Stimulated activated CD4-positive, alpha-beta T cell treated with anti-CD3 and anti-CD28 coated beads, Interleukin-12 subunit alpha, Interleukin-12 subunit beta, amount 100 ng/mL, for 48 hours (primary cell): ENCODE measurements around the gene DYNLT1.
"Not testable (repeated sequence)": the region's sequence is repeated elsewhere in the genome, so short reads cannot be mapped to it uniquely, and the experiment has no call there.

Experiments
- DNase-seq, 3 donors: peaks; one replicate each; pipeline ENCODE4 v3.0.0-alpha.2; 2020; ENCODE audit warnings: low read depth in 2 of 3, low spot score in 1 of 3

Gene DYNLT1

DNA sequence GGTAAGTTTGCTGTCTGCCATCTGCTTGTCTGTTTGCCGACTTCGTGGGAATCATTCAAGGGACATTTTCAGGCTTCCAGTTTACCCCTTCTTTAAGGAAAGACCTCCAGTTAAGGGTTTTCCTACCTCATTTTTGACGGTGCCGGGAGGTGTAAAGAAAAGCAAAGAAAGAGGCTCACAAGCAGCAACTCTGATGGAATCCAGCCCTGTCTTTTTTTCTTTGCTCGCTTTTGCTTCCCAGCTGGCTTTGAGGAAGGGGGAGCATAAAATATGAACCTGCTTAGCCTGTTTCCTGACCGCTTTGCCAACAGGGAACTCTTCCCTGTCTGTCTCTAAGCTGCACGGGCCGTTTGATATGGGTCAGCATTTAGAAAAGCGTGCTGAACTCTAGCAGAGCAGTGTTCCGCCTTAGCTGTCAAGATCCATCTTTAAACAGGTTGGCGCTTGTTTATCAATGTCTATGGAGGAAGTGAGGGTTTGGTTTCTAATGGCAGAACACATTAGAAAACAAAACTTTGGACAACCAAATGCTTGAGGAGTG lies 19.2 kb upstream of the DYNLT1 start:
- no peak for DNase-seq

DNA sequence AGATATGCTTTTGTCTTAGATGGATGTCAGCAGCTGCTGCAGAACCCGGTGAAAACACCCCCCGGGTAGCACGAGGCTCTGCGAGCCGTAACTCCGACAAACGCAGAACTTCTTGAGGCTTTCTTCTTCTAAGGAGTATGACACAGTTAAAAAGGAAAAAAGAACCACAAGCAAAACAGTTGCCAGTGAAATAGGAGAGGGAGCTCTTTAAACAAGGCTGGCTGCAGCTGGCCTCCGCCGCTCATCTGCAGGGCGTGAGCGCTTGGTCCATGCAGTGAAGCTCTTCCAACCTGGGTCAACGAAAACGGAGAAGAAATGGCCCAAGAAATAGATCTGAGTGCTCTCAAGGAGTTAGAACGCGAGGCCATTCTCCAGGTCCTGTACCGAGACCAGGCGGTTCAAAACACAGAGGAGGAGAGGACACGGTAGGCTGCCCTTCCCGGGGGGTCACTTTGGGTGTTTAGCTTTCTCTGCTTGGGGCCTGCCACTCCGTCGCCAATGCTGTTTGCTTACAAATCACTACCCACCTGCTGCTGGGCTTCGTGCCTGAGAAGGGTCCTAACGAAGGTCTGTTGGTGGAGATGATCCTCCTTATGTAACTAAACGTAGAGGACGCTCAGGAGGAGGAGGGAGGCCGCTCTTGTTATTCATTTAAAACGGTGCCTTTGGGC lies 18.5 kb upstream of the DYNLT1 start:
- no peak for DNase-seq

DNA sequence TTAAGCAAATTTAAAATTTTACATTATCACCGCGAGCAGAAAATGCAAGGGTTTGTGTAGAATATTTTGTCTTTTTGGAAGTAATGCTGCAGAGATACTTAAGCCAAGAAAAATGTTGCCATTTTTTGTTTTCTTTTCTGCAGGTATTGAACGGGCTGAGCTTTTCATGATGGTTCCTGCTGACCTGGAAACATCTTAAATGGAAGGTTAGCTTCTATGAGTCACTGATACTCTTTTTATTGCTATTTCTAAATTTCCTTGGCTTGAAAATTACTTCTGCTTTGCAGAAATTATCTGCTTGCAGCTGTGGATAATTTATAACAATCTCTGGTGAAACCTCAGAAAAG lies 18.0 kb upstream of the DYNLT1 start:
- DNase-seq, result no peak

DNA sequence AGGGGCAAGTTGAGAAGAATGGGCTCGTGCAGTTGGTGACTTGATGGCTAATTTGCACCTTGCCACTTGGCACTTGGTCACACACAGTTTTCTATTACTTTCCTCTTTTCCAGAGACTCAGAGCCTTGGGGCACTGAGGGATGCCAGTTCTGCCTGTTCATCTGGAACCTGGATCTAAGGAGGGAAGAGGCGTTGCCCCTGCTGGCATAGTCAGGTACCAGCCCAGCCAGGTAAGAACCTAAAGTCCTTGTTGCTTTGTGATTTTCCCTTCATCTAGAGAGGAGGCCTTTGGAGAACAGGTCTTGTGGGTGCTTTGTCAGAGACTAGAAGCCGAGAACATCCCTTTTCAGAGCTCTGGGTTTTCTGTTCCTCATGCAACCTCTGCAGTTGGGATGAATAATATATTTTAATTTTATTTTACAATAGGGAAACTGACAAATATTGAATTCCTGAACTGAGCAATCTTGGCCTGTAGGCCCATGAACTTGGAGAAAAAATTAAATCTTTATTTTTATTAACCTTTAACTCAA lies 16.7 kb upstream of the DYNLT1 start:
- DNase-seq, result no peak

DNA sequence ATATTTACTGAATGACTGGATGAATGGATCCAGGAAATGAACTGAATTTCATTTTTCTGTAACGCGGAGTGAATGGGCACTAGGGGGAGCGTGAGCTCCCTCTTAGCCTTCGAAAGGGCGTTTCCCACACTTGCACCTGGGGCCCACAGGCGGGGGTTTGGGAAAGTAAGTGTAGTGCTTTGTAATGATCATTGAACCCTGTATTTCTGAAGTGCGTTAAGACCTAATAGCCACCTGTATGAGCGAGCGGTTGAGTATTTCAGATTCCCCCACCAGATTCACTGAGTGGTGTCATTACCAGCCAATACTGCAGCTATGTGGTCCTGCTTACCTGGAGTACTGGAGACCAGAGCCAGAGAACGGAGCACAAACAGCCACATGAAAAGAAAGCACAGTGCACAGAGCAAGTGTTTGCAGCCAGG lies 15.8 kb upstream of the DYNLT1 start:
- no peak for DNase-seq

DNA sequence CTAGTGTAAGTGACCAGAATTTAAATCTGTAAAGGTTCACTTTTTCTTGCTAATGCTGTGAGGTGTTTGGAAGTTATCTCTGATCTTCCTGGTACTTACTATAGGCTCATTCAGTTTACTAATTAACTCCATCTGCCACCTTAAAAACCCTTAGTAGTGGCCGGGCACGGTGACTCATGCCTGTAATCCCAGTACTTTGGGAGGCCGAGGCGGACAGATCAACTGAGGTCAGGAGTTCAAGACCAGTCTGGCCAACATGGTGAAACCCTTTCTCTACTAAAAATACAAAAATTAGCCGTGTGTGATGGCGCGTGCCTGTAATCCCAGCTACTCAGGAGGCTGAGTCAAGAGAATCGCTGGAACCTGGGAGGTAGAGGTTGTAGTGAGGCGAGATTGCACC lies 12.4 kb upstream of the DYNLT1 start:
- not testable (repeated sequence) for DNase-seq

DNA sequence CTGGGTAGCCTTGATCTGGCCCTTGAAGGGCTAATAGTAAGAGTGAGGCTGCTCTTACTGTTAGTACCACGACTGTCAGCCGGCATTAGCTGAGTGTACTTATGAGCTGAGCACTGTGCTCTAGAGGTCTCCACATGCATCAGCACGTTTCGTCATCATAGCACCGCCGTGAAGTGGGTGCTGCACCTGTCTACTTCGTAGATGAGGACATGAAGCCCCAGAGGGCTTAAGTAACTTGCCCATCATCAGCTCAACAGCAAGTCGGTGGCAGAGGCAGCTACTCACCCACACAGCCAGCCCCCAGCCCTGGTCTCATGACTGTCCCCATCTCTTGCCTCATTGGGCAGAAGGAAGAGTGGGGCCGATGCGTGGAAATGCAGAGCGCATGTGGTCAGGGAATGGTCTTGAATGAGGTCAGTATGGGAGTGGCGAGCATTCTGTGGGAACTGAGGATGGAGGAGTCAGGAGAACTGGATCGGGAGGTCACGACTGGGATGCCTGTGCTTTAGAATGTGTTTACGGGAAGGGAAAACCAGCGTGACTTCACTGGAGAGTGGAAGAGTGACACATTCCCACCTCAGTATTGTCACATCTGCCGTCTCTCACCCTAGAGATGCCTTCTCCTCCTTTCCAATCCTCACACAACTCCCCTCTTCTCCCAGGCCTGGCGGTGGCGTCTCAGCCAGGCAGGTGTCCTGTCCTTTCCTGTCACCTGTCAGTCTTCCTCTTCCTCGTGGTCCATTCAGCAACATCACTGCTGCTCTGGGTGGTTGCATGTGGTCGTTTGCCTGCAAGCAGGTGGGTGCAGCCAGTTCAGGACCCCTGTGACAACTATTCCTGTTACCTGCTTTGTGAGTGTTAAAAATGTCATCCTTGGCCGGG lies 11.3 kb upstream of the DYNLT1 start:
- no peak for DNase-seq

DNA sequence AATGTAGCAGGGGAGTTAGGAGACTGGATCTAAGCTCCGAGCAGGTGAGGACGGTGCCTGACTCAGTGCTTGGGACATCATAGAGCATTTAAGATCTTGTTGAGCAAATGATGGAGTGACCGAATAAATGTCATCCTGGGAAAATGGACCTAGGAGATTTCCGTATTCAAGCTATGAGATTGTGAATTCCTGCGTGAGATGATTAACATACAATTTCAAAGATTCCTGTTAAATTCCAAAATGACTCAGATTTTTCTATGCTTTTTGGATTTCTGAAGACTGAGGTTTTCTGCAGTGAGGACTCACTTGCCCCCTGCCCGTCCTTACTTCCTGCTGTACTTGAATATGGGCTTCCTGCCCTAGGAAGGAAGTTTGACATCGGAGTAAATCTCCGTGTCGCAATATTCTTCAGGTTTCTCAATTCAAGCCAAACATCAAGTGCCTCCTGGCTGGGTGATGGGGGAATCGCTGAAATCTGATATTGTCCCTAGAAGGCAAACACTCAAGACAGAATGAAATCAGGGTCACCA lies 10.5 kb upstream of the DYNLT1 start:
- DNase-seq, result no peak

DNA sequence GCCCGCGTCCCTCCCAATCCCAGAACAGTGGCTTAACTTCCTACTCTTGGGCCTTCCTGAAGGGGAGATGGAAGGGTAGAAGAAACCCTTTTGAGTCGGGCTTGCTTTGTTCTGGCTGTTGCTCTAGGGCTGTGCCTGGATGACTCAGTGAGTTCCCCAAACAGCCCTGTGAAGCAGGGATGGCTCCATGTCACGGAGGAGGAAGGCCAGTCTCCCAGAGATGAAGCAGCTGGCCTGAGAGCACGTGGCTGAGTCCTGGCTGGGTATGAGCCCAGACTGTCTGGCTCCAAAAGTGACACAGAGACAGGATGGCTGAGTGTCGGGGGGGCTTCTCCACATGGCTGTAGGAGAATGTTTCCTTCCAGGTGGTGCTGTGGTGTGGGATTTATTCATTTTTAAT lies 10.0 kb upstream of the DYNLT1 start:
- DNase-seq, result no peak

DNA sequence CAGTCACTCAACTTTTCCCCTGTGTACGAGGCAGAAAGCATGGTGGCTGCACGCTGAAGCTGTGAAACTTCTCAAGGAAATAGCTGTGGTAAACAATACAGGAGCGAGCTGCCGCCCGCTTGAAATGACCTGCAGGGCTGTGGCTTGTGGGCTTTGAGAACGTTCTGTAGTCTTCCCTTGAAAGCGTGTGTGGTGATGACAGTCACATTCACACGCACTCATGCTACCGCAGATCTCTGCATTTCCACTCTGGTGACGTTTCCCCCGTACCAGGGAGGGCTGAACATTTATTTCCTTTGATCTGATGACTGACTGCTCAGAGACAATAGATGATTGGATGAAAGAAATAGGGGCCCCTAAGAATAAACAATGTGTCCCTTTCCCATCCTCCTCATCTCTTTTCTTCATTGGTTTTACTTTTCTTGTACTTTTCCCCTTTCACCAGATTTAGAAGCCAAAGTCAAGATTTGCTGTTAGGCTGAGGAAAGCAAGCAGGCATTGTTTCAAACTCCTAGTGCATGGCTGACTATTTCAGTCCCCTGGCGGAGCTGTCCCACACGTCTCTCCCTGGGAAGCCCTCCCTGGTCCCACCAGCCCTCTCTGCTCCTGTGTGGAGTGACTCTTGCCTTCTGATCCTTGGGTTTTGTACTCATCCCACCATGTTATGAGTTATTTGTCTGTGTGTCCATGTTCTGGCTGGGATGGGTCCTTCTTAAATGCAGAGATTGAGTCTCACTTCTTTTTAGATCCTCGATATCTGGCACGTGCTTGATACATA lies 9.2 kb upstream of the DYNLT1 start:
- DNase-seq, result peak; percentile 82 to 88 (median 85)

DNA sequence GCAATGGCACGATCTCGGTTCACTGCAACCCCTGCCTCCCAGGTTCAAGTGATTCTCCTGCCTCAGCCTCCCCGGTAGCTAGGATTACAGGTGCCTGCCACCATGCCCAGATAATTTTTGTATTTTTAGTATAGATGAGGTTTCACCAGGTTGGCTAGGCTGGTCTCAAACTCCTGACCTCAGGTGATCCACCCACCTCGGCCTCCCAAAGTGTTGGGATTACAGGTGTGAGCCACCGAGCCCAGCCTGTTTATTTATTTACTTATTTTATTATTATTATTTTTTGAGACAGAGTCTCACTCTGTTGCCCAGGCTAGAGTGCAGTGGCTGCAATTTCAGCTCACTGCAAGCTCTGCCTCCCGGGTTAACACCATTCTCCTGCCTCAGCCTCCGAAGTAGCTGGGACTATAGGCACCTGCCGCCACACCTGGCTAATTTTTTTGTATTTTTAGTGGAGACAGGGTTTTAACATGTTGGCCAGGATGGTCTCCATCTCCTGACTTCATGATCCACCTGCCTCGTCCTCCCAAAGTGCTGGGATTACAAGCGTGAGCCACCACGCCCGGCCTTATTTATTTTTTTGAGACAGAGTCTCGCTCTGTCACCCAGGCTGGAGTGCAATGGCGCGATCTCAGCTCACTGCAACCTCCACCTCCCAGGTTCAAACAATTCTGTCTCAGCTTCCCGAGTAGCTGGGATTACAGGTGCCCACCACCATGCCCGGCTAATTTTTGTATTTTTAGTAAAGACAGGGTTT lies 7.6 kb upstream of the DYNLT1 start:
- not testable (repeated sequence) for DNase-seq

DNA sequence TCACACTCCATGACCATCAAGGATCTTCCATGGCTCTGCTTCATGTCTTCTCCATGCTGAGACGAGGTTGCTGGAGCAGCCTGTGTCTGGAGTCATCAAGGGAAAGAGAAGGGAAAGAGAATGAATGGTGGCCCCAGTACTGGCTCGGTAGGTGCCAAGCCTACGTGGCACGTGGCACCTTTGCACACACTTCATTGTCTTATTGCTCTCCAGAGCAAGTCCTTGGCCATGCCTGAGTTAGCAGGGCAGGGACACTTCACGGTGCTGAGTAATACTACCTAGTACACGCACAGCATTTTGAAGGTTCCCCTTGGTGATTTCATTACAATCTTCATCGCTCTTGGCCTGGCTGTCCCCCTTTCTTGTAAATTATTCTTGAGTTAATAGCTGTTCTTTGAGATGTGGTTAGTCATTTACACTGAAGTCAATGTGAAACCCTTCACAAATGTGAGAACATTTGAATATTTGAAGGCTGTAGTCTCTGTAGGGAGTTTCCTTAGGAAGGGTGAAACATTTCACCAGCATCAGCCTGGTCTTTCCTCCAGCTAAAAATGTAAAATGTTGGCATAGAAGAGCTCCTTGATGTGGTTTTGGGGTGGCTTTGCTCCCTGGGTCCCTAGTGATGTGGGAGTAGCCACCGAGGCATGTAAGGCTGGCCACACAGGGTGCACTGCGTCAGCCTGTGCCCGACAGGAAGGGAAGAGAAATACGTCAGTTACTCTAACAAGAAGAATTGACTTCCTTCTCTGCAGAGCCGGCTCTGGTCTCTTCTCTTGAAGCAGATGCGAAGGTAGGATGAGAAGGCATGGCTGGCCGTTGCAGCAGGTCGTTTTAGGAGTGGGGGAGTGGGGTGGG lies 5.0 kb upstream of the DYNLT1 start, which contains the start of gene SYTL3:
Gene SYTL3 (plus strand): TSS at position 766 of the 855 bp plus-strand sequence. CDS start 13,215 bp downstream, outside the sequence.
- peak; percentile 74 to 89 (median 82) for DNase-seq

DNA sequence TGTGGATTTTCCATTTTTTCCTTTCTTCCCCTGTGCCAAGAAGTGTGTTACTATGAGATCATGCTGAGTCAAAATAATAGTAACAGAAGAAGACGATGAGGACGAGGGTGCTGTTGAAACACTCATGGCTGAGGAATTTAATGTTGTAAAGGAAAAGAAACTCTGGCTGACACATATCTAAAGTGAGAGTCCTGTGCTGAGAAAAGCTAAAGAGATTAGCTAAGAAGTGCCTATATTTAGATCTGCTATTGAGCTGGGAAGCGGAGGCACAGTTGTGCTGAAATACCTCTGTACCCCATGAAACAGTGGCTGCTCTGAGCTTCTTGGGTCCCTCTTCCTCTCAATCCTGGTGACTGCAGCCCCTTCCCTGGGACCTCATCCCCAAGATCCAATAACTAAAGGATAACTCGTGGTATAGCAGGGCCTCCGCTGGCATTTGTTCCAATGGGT lies 4.2 kb upstream of the DYNLT1 start:
- no peak for DNase-seq

DNA sequence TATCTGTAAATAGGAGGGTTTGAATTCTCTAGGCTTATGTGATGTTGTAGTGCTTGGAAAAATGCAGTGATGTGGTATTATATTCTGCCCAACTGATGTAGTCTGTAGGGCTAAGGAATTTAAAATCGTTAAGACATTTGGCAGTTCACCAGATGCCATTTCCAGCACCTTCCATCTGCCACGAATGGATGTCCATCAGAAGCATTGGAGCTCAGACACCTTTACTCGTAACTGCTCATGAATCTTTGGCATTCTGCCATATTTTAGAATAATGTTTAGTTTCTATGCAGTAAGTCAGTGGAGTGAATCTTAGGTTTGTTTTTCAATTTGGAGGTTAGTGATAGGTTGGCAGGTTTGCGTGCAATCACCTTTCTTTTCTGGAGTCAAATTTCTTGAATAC lies 3.0 kb upstream of the DYNLT1 start:
- DNase-seq, result no peak

DNA sequence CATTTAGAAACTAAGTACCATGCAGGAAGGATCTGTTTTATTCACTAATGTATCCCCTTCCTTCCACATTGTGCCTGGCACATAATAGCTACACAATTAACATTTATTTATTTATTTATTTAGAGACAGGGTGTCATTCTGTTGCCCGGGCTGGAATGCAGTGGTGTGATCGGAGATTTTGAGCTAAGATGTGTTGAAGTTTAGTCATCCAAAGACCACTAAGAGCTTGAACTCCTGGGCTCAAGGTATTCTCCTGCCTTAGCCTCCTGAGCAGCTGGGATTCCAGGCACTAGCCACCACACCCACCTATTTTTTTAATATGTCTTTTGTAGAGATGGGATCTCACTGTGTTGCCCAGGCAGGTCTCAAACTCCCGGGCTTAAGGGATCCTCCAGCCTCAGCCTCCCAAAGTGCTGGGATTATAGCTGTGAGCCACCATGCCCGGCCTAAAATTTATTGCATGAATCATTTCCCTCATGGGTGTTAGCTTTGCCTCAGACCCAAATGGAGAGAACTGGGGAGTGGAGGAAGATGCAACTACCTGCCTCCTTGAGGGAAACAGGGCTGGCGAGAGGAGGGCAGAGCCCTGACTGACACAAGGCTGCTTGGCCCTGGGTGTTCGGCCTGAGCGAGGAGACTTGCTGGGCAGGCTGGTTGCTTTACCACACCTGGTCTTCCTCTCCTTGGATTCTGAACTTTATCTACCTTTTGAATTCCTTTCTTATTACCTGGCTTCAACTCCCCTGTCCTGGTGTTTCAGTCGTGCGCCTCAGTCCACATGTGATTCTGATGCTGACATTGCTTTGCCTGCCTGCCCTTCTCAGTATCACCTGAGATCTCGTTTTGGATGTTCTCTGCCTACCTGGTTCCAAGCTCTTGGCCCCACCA lies 1.7 kb upstream of the DYNLT1 start:
- DNase-seq, result no peak

DNA sequence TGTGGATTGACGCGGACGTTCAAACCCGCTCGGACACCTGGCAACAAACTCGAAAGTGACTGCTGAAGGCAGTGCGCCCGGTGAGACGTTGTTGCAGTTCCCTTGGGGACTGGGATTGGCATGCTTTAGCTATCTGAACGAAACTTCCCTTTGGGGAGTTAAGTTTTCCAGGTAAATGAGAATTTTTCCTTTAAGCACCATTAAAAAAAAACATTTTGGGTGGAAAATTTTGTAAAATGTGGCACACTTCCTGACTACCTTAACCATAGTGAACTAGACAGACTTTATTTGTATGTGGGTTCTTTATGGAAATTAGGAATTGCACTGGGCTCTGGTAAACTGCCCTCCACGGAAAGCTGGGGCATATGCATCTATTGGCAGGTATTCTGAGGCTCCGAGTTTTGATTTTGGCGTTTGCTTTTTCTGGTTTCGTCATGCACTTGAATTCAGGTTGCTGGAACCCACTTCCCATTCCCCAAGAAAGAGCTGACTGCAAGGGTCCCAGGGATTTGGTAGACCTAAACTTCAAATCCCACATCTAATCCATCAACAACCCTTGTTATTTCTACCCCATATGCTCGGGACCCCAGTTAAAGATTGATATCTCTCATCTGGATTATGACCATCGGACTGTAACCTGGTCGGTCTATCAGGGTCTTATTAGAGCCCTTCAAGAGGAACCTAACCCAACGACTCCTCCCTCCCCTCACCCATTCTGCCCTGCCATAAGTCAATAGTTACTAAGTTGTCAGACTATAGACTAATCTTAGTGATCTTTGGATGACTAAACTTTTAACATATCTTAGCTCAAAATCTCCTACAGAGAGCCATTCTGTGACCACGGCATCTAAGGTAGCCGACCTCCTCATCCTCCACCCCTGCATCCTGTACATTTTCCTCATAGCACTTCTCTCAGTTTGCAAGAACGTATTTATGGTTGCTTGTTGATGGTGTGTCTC lies 800 bp upstream of the DYNLT1 start:
- no peak for DNase-seq

DNA sequence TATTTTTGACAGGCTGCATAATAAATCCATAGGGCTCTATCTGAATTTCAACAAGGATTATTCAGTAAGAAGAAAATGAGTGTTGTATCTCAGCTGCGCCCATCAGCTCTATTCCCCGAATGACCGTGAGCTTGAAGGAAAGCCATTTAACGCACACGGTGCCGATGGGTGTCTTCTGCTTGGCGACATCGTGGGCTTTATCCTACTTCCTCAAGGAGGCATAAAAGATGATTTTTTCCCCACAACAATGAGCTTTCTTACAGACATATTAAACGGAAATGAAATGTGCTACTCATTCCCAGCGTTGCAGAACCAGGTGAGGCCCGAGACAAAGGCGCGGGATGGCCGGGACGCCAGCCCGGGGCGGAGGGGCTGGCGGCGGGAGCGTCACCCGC lies 710 bp downstream of the DYNLT1 start:
- DNase-seq, result no peak
